Measurements from ENCODE around the gene COX6B2.

DNA sequence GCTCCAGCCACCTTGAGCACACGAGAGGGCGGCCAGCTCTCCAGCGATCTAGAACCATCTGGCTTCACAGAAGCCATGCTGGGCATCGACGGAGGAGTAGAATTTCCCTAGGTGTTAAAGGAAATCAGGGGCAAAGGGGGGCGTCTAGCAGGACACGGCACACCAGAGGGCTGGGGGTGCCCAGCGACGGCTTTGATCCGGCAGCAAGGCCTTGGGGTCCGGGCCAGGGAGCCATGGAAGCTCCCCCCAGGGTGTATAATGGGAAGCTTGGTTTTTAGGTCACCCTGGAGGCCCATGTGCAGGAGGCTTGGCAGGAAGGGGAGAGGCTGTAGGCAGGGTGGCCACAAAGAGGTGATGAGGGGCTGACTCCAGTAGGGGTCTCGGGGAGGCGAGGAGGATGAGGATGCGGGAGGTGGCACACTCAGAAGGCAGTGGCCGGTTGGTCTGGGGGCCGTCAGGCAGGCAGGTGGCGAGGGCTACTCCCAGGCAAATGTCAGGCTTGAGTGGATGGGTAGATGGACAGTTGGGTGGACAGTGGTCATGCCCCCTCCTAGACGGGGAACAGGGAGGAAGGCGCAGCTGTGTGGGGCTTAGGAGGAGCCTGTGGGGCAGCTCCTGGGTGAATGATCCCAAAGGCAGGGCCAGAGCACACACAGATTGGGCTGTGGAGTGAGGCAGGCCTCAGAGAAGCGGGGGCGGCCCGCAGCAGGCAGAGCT lies 9.3 kb downstream of the COX6B2 start:
- TF ChIP-seq, protein P1, sequence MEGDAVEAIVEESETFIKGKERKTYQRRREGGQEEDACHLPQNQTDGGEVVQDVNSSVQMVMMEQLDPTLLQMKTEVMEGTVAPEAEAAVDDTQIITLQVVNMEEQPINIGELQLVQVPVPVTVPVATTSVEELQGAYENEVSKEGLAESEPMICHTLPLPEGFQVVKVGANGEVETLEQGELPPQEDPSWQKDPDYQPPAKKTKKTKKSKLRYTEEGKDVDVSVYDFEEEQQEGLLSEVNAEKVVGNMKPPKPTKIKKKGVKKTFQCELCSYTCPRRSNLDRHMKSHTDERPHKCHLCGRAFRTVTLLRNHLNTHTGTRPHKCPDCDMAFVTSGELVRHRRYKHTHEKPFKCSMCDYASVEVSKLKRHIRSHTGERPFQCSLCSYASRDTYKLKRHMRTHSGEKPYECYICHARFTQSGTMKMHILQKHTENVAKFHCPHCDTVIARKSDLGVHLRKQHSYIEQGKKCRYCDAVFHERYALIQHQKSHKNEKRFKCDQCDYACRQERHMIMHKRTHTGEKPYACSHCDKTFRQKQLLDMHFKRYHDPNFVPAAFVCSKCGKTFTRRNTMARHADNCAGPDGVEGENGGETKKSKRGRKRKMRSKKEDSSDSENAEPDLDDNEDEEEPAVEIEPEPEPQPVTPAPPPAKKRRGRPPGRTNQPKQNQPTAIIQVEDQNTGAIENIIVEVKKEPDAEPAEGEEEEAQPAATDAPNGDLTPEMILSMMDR (IDR thresholded peaks at IDR 0.05), result no peak
- no peak for TF ChIP-seq EZH2phosphoT487 (IDR thresholded peaks at IDR 0.05)
- TF ChIP-seq EZH2 (IDR thresholded peaks at IDR 0.05), result no peak
